Ishikawa (cell line): Measurements from ENCODE around the gene HOXC10.

ENCODE experiments used
- CEBPB ChIP-seq: IDR thresholded peaks from 2 replicates; pipeline ENCODE4 v1.6.1; 2012
- CREB1 ChIP-seq: IDR thresholded peaks from 2 replicates; pipeline ENCODE4 v1.6.1; 2012; ENCODE audit warnings: low read depth
- EGR1 ChIP-seq: IDR thresholded peaks from 2 replicates; pipeline ENCODE4 v1.6.1; 2012
- EP300 ChIP-seq: IDR thresholded peaks from 2 replicates; pipeline ENCODE4 v1.6.1; 2012; ENCODE audit warnings: borderline replicate concordance
- FOXM1 ChIP-seq: IDR thresholded peaks from 2 replicates; pipeline ENCODE4 v1.6.1; 2012; ENCODE audit warnings: low read depth, borderline replicate concordance
- NFIC ChIP-seq: IDR thresholded peaks from 2 replicates; pipeline ENCODE4 v1.6.1; 2012
- RAD21 ChIP-seq: IDR thresholded peaks from 2 replicates; pipeline ENCODE4 v1.6.1; 2012; ENCODE audit warnings: low read depth
- TAF1 ChIP-seq: IDR thresholded peaks from 2 replicates; pipeline ENCODE4 v1.6.1; 2012; ENCODE audit warnings: low read depth, mild to moderate bottlenecking
- TCF12 ChIP-seq: IDR thresholded peaks from 2 replicates; pipeline ENCODE4 v1.6.1; 2012; ENCODE audit warnings: low read depth
- TEAD4 ChIP-seq: IDR thresholded peaks from 2 replicates; pipeline ENCODE4 v1.6.1; 2012
- YY1 ChIP-seq: IDR thresholded peaks from 2 replicates; pipeline ENCODE4 v1.6.1; 2012; ENCODE audit warnings: low read depth
- ZBTB7A ChIP-seq: IDR thresholded peaks from 2 replicates; pipeline ENCODE4 v1.6.1; 2012; ENCODE audit warnings: low read depth
- TF ChIP-seq, protein P1 (sequence below): IDR thresholded peaks from 2 replicates; pipeline ENCODE4 v1.6.1; 2012
- TF ChIP-seq, protein P2 (sequence below): IDR thresholded peaks from 2 replicates; pipeline ENCODE4 v1.6.1; 2012; ENCODE audit warnings: low read depth, mild to moderate bottlenecking
- TF ChIP-seq, protein P3 (sequence below): IDR thresholded peaks from 2 replicates; pipeline ENCODE4 v1.6.1; 2012

The HOXC10 gene

DNA sequence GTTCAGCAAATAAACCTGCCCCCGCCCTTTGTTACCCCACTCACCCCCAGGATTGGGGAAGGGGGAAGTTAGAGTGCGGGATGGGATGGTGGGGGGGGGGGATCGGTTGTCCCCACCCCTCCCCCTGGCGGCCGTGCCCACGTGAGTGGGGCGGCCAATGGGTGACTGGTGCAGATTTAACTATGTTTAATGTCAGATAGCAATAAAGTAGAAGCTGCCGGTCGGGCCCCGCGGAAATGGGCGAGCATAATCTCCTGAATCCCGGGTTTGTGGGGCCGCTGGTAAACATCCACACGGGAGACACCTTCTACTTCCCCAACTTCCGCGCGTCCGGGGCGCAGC, 30.3 kb upstream of the HOXC10 start, which contains the start of gene HOXC12:
Gene HOXC12 (plus strand): TSS at position 210 of the 342 bp plus-strand sequence. CDS start 27 bp downstream, at position 237.
- TF ChIP-seq TCF12, result no peak
- TF ChIP-seq EP300, result no peak
- no peak for TF ChIP-seq TAF1
- no peak for TF ChIP-seq FOXM1
- TF ChIP-seq, protein P1, sequence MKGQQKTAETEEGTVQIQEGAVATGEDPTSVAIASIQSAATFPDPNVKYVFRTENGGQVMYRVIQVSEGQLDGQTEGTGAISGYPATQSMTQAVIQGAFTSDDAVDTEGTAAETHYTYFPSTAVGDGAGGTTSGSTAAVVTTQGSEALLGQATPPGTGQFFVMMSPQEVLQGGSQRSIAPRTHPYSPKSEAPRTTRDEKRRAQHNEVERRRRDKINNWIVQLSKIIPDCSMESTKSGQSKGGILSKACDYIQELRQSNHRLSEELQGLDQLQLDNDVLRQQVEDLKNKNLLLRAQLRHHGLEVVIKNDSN, result no peak
- TF ChIP-seq, protein P2, sequence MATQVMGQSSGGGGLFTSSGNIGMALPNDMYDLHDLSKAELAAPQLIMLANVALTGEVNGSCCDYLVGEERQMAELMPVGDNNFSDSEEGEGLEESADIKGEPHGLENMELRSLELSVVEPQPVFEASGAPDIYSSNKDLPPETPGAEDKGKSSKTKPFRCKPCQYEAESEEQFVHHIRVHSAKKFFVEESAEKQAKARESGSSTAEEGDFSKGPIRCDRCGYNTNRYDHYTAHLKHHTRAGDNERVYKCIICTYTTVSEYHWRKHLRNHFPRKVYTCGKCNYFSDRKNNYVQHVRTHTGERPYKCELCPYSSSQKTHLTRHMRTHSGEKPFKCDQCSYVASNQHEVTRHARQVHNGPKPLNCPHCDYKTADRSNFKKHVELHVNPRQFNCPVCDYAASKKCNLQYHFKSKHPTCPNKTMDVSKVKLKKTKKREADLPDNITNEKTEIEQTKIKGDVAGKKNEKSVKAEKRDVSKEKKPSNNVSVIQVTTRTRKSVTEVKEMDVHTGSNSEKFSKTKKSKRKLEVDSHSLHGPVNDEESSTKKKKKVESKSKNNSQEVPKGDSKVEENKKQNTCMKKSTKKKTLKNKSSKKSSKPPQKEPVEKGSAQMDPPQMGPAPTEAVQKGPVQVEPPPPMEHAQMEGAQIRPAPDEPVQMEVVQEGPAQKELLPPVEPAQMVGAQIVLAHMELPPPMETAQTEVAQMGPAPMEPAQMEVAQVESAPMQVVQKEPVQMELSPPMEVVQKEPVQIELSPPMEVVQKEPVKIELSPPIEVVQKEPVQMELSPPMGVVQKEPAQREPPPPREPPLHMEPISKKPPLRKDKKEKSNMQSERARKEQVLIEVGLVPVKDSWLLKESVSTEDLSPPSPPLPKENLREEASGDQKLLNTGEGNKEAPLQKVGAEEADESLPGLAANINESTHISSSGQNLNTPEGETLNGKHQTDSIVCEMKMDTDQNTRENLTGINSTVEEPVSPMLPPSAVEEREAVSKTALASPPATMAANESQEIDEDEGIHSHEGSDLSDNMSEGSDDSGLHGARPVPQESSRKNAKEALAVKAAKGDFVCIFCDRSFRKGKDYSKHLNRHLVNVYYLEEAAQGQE, result no peak
- TF ChIP-seq CEBPB, result no peak
- TF ChIP-seq CREB1, result no peak
- no peak for TF ChIP-seq EGR1
- no peak for TF ChIP-seq RAD21
- no peak for TF ChIP-seq TEAD4
- no peak for TF ChIP-seq ZBTB7A

DNA sequence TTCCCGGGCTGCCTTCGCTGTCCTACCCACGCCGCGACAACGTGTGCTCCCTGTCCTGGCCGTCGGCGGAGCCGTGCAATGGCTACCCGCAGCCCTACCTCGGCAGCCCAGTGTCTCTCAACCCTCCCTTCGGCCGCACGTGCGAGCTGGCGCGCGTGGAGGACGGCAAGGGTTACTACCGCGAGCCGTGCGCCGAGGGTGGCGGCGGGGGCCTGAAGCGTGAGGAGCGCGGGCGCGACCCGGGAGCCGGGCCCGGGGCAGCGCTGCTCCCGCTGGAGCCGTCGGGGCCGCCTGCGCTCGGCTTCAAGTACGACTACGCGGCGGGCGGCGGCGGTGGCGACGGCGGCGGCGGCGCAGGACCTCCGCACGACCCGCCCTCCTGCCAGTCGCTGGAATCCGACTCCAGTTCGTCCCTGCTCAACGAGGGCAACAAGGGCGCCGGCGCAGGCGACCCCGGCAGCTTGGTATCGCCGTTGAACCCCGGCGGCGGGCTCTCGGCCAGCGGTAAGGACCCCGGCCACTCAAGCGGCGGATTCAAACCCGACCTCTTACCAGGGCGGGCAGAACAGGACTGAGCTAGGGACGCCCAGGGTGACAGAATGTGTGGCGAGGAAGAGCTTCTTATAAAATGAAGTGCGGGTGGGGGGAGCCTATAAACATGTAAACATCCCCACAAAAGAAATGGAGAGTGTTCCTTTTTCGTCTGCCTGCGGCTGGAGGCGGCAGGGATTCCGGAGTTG, 29.7 kb upstream of the HOXC10 start:
- TF ChIP-seq, protein P1, result no peak
- no peak for TF ChIP-seq NFIC
- TF ChIP-seq FOXM1, result no peak

DNA sequence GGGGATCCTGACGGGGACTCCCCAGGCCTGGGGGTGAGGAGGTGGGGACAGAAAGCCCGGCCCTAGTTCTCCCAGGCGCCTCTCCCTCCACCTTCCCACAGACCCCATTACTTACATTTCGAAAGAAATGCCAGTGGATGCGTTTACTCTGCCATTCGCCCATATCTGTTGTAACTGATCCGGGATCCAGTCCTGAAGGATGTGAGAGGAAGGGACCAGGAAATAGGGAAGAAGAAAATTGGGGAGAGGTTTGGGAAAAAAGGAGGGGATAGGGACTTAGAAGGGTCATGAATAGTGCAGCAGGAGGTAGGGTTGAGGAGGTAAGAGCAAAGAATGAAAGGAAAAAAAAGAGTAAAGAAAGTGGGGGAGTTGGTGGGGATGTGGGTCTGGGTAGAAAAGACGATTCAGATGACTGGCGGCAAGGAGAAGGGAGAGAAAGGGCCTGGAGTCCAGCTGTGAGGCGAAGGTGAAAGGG, 29.1 kb upstream of the HOXC10 start:
- no peak for TF ChIP-seq TCF12
- TF ChIP-seq CREB1, result no peak
- no peak for TF ChIP-seq TAF1
- TF ChIP-seq TEAD4, result no peak
- TF ChIP-seq NFIC, result no peak
- no peak for TF ChIP-seq CEBPB
- no peak for TF ChIP-seq FOXM1
- TF ChIP-seq, protein P3, sequence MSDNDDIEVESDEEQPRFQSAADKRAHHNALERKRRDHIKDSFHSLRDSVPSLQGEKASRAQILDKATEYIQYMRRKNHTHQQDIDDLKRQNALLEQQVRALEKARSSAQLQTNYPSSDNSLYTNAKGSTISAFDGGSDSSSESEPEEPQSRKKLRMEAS, result no peak
- no peak for TF ChIP-seq YY1
- TF ChIP-seq RAD21, result no peak
- TF ChIP-seq EP300, result no peak
- TF ChIP-seq, protein P1, result no peak
- no peak for TF ChIP-seq ZBTB7A
- no peak for TF ChIP-seq EGR1
- TF ChIP-seq, protein P2, result no peak

DNA sequence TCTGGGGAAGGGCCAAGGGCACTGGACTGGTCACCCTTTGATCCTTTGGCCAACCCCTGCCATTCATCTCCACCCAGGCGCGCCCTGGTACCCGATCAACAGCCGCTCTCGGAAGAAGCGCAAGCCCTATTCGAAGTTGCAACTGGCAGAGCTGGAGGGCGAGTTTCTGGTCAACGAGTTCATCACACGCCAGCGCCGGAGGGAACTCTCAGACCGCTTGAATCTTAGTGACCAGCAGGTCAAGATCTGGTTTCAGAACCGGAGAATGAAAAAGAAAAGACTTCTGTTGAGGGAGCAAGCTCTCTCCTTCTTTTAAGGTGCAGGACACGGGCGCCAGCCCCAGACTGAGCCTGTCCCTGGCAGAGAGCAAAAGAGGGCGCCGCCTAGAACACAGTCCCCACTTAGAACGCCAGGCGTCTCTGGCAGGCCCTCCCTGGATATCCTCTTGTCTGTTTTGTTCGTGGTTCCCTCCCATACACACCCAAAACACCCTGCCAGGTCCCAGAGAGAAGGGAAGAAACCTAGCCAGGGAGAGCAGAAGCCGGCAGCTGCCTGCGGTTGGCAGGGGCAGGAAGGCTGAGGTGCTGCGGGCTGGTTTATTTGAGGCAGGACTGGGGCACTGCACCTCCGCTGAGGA, 28.6 kb upstream of the HOXC10 start:
- TF ChIP-seq, protein P1, result no peak
- TF ChIP-seq EGR1 (no peak), CEBPB (no peak), YY1 (no peak), TAF1 (no peak), EP300 (no peak), TEAD4 (no peak)
- TF ChIP-seq, protein P3, result no peak
- TF ChIP-seq, protein P2, result no peak
